Measurements from ENCODE around the gene DTL.

DTL gene

GRCh38 chr1:212119397-212119837, 83.9 kb downstream of the DTL start:
- Histone ChIP-seq H3K4me3 (no peak overlapping the region), H3K27ac (no peak overlapping the region)

GRCh38 chr1:212119863-212120262, 84.3 kb downstream of the DTL start:
- no peak overlapping the region for H3K27ac ChIP-seq

GRCh38 chr1:212121779-212122178, 86.2 kb downstream of the DTL start:
- Histone ChIP-seq H3K27ac (no peak overlapping the region), H3K4me3 (no peak overlapping the region)

More at GRCh38 chr1:212119863-212120262, 84.3 kb downstream of the DTL start:
- H3K4me3 ChIP-seq, result no peak overlapping the region

- Histone ChIP-seq H3K4me3 (no peak overlapping the region), H3K27ac (no peak overlapping the region)
These were observed 89.4 kb downstream of the DTL start for GRCh38 chr1:212124690-212125582.

- H3K27ac ChIP-seq, result no peak overlapping the region
- H3K4me3 ChIP-seq, result no peak overlapping the region
These were observed 90.1 kb downstream of the DTL start for GRCh38 chr1:212125654-212126053.

GRCh38 chr1:212127221-212127620, 91.7 kb downstream of the DTL start:
- Histone ChIP-seq H3K4me3 (no peak overlapping the region), H3K27ac (no peak overlapping the region)

- no peak overlapping the region for H3K27ac ChIP-seq
These were observed 94.2 kb downstream of the DTL start for GRCh38 chr1:212129781-212130180.

GRCh38 chr1:212132025-212132424, 96.5 kb downstream of the DTL start:
- no peak overlapping the region for H3K27ac ChIP-seq

More at GRCh38 chr1:212129781-212130180, 94.2 kb downstream of the DTL start:
- no peak overlapping the region for H3K4me3 ChIP-seq

GRCh38 chr1:212133319-212133718, 97.8 kb downstream of the DTL start:
- H3K4me3 ChIP-seq, result no peak overlapping the region

More at GRCh38 chr1:212132025-212132424, 96.5 kb downstream of the DTL start:
- no peak overlapping the region for H3K4me3 ChIP-seq

GRCh38 chr1:212135166-212135565, 99.6 kb downstream of the DTL start:
- no peak overlapping the region for H3K4me3 ChIP-seq
- no peak overlapping the region for H3K27ac ChIP-seq

More at GRCh38 chr1:212133319-212133718, 97.8 kb downstream of the DTL start:
- H3K27ac ChIP-seq, result no peak overlapping the region

- no peak overlapping the region for H3K4me3 ChIP-seq
- H3K27ac ChIP-seq, result no peak overlapping the region
These were observed 102.3 kb downstream of the DTL start for GRCh38 chr1:212137854-212138253.

- Histone ChIP-seq H3K27ac (no peak overlapping the region), H3K4me3 (no peak overlapping the region)
These were observed 102.9 kb downstream of the DTL start for GRCh38 chr1:212138457-212138856.

- Histone ChIP-seq H3K4me3 (no peak overlapping the region), H3K27ac (no peak overlapping the region)
These were observed 104.1 kb downstream of the DTL start for GRCh38 chr1:212139526-212140135.

GRCh38 chr1:212141404-212141803, 105.9 kb downstream of the DTL start:
- Histone ChIP-seq H3K4me3 (no peak overlapping the region), H3K27ac (no peak overlapping the region)

- Histone ChIP-seq H3K27ac (no peak overlapping the region), H3K4me3 (no peak overlapping the region)
These were observed 107.5 kb downstream of the DTL start for GRCh38 chr1:212142883-212143530.

GRCh38 chr1:212147581-212148033, 112.1 kb downstream of the DTL start:
- H3K4me3 ChIP-seq, result no peak overlapping the region
- no peak overlapping the region for H3K27ac ChIP-seq

GRCh38 chr1:212149566-212149965, 114.0 kb downstream of the DTL start:
- Histone ChIP-seq H3K27ac (no peak overlapping the region), H3K4me3 (no peak overlapping the region)

GRCh38 chr1:212152308-212152693, 116.8 kb downstream of the DTL start:
- no peak overlapping the region for H3K27ac ChIP-seq
- H3K4me3 ChIP-seq, result no peak overlapping the region

- Histone ChIP-seq H3K4me3 (no peak overlapping the region), H3K27ac (no peak overlapping the region)
These were observed 117.3 kb downstream of the DTL start for GRCh38 chr1:212152869-212153268.

GRCh38 chr1:212153635-212154034, 118.1 kb downstream of the DTL start:
- Histone ChIP-seq H3K4me3 (no peak overlapping the region), H3K27ac (no peak overlapping the region)

All from skin epidermis (tissue), 12 donors.